ENCODE results near the gene VOPP1. TPM values are rescaled to one million over a fixed set of nuclear protein-coding genes. Genes with fewer than 3 reads are reported as not detected.
A peak's percentile ranks its signal among the peaks of the same experiment; 100 is the strongest.
"Not testable (repeated sequence)": the region's sequence is repeated elsewhere in the genome, so short reads cannot be mapped to it uniquely, and the experiment has no call there.

VOPP1 gene
- total RNA-seq, 2 donors from 2014 or later, result 58.0 to 70.9 TPM

DNA sequence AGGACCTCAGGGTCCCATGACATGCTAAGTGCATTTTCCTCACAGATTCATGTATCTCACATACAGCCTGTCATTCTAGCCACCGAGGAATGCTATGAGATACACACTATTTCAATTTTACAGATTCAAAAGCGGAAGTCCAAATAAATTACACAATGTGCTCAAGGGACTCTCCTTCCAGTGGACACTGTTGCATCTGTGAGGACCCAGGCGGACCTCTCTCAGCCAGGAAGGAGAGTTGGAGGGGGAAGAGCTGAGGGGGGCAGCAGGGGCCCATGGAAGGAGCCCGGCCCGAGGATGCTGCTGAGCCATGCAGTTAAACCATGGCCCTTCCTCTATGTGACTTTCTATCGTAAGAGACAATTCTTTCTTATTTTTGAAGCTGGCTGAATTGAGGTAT is 93.6 kb downstream of the VOPP1 start:
- no peak for ATAC-seq (replicated peaks)
- Mint-ChIP-seq H3K27ac (peak overlapping the region; percentile 10), H3K4me3 (no peak overlapping the region)

GRCh38 chr7:55477781-55478374 is 94.4 kb downstream of the VOPP1 start:
- peak overlapping the region; percentile 10 for H3K27ac Mint-ChIP-seq
- no peaks in the 10 kb centered on the region for H3K27me3 Mint-ChIP-seq
- no peaks in the 10 kb centered on the region for H3K9me3 Mint-ChIP-seq
- ATAC-seq (replicated peaks), result no peak
- peaks cover 25% of the 10 kb centered on the region for H3K36me3 Mint-ChIP-seq (ENCODE audit: low read depth)
- H3K4me3 Mint-ChIP-seq, result no peak overlapping the region
- peaks cover 59% of the 10 kb centered on the region for H3K4me1 Mint-ChIP-seq

More for the DNA sequence above, 93.6 kb downstream of the VOPP1 start:
- Mint-ChIP-seq H3K4me1 (peaks cover 58% of the 10 kb centered on the region), H3K27me3 (no peaks in the 10 kb centered on the region), H3K9me3 (no peaks in the 10 kb centered on the region), H3K36me3 (ENCODE audit: low read depth) (peaks cover 32% of the 10 kb centered on the region)

GRCh38 chr7:55476852-55477780 is 95.2 kb downstream of the VOPP1 start:
- Mint-ChIP-seq H3K9me3 (no peaks in the 10 kb centered on the region), H3K4me3 (peak overlapping the region; percentile 24), H3K4me1 (peaks cover 59% of the 10 kb centered on the region), H3K27me3 (no peaks in the 10 kb centered on the region), H3K36me3 (ENCODE audit: low read depth) (peaks cover 25% of the 10 kb centered on the region), H3K27ac (peak overlapping the region; percentile 80)
- no peak for ATAC-seq (replicated peaks)

DNA sequence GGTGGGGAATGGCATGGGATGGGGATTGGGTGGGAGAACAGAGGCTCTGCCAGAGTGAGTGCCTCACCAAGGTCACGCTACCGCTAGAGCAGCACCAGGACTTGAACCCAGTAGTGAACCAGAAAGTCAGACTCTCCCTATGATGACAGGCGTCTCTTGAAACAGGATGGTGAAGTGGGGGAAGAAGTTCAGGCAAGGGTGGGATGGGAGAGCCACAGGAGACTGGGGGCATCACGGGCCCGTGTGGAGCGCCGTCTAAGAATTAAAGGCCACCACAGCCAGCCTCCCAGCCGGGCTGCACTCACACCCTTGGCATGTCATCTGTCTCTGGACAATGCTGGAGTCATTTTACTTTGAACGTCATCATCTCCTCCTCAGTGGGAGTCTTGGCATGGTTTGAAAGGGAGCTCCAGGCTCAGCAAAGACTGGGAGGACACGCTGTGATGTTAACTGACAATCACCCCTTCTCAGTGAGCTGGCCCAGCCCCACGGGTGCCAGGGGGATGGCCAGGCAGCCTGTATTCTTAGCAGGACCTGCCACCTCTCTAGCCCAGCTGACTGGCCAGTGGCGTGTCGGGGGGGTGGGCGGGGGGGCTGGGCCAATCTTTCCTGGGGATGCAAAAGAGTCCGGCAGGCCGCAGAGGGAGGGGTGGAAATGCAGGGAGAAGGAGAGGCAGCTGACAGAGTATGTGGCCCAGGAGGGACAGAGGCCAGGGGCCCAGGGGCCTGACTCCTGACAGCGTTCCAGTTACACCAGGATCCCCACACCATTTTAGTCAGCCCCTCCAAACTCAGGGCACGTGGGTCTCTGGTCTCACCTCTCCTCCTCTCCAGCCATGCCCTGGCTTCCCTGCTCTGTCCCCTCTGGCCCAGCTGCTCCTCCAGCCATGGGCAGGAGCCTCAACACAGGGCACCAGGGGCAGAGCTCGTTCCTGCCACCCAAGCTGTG is 96.2 kb downstream of the VOPP1 start:
- H3K9me3 Mint-ChIP-seq, result no peaks in the 10 kb centered on the region
- peak; percentile 6 for ATAC-seq (replicated peaks)
- H3K27me3 Mint-ChIP-seq, result no peaks in the 10 kb centered on the region
- peaks cover 24% of the 10 kb centered on the region for H3K36me3 Mint-ChIP-seq (ENCODE audit: low read depth)
- H3K27ac Mint-ChIP-seq, result peak overlapping the region; percentile 80
- H3K4me3 Mint-ChIP-seq, result peak overlapping the region; percentile 44
- peaks cover 59% of the 10 kb centered on the region for H3K4me1 Mint-ChIP-seq

DNA sequence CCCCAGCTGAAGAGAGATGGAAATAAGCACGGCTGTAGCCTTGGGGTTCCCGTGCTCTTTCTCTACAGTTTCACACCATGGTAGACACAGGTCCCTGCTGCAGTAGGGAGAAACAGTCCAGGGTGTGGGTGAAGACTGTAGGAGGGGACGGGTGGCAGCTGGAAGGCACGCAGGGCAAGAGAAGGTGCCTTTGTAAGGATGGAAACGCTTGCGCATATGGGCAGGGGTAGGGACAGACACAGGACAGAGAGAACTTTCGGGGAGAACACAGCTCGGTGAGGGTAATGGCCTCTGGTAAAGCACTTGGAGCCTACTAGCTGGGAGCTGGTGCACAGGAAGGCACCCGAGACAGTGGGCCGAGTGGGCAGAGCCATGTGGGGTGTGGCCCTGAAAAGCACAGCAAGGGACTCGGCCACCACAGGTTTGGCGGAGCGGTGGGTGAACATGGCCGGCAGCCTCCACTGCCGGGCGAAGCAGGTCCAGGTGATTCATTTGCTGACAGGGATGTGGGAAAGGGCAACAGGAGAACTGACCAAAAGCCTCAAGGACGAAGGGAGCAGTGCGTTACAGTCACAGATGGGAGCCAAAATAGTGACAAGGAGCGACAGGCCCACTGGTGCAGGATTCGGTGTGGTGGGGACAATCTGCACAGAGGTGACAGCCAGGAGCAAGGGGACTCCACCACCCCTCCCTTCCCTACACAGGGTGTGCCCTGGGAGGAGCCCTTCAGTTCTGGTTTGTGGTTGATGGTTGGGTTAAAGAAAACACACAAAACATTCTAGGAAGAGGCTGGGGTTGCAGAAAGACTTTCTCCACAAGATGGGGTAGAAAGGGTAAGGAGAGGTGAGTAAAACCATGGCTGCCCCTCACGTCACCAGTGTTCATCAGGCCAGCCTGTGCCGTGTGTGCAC is 97.1 kb downstream of the VOPP1 start:
- H3K4me3 Mint-ChIP-seq, result peak overlapping the region; percentile 44
- peaks cover 55% of the 10 kb centered on the region for H3K4me1 Mint-ChIP-seq
- peak; percentile 58 for ATAC-seq (replicated peaks)
- no peaks in the 10 kb centered on the region for H3K9me3 Mint-ChIP-seq
- peak overlapping the region; percentile 70 for H3K27ac Mint-ChIP-seq
- no peaks in the 10 kb centered on the region for H3K27me3 Mint-ChIP-seq
- H3K36me3 Mint-ChIP-seq (ENCODE audit: low read depth), result peaks cover 21% of the 10 kb centered on the region

- peak overlapping the region; percentile 44 for H3K4me3 Mint-ChIP-seq
- H3K27me3 Mint-ChIP-seq, result no peaks in the 10 kb centered on the region
- peaks cover 22% of the 10 kb centered on the region for H3K36me3 Mint-ChIP-seq (ENCODE audit: low read depth)
- H3K27ac Mint-ChIP-seq, result peak overlapping the region; percentile 70
- H3K9me3 Mint-ChIP-seq, result no peaks in the 10 kb centered on the region
- peaks cover 56% of the 10 kb centered on the region for H3K4me1 Mint-ChIP-seq
- ATAC-seq (replicated peaks), result no peak
Observed at GRCh38 chr7:55473932-55474331, 98.4 kb downstream of the VOPP1 start.

DNA sequence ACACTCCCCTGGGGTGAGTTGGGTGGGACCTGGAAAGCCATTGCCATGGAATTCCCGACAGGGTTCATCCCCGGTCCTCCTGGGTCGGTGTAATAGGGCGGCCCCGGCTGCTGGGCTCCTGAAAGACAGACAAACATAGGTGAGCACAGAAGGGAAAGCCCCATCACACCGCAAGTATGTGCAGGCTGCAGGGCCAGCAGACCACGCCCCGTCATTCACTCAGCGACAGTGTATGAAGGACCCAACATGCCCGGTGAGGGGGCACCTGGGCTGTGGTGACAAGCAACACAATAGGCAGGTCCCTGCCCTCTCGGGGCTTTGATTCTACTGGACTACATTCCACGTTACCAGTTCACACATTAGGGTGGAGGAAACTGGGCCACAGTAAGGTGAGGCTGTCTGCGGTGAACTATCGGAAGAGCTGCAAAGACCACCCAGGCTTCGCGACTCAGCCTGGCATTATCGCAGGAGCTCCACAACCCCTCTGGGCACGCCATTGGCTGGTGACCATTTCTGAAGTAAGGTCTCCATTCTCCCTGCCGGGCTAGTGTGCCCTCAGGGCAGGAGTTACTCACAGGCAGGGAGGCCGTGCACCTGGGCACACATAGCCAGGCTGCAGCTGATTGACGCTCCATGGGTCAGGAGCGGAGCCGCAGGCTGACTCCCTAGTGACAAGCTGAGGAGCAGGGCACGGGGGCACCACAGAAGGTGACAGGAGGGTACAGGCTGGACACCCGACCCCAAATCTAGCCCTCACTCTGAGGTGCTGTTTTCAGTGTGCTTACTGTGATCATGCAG is 99.2 kb downstream of the VOPP1 start:
- Mint-ChIP-seq H3K4me3 (peak overlapping the region; percentile 44), H3K27me3 (no peaks in the 10 kb centered on the region), H3K4me1 (peaks cover 49% of the 10 kb centered on the region)

DNA sequence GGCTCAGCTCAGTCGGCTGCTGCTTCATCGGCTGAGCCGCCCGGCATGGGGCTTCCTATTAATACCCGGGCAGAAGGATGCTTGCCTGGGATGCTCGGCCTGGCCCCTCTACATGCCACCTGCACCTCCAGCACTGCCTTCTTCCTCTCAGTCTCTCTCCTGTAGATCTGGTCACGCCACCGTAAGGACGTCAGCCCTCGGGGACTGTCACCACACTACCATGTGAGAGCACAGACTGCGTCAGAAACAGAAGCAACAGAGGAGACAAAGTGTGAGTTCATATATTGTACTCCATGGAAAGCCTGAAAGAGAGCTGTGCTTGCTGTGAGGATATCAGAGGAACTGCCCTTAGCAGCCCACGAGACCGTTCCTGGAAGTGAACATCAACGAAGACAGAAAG is 99.9 kb downstream of the VOPP1 start:
- not testable (repeated sequence) for H3K4me3 Mint-ChIP-seq; H3K9me3 Mint-ChIP-seq; ATAC-seq (replicated peaks); H3K27me3 Mint-ChIP-seq; H3K27ac Mint-ChIP-seq
- Mint-ChIP-seq H3K36me3 (ENCODE audit: low read depth) (peaks cover 16% of the 10 kb centered on the region), H3K4me1 (peaks cover 46% of the 10 kb centered on the region)

More for the DNA sequence above, 99.2 kb downstream of the VOPP1 start:
- ATAC-seq (replicated peaks), result peak; percentile 61
- H3K36me3 Mint-ChIP-seq (ENCODE audit: low read depth), result peaks cover 22% of the 10 kb centered on the region
- no peaks in the 10 kb centered on the region for H3K9me3 Mint-ChIP-seq
- H3K27ac Mint-ChIP-seq, result peak overlapping the region; percentile 70

- Mint-ChIP-seq H3K36me3 (ENCODE audit: low read depth) (peaks cover 12% of the 10 kb centered on the region), H3K4me1 (peaks cover 41% of the 10 kb centered on the region)
- not testable (repeated sequence) for ATAC-seq (replicated peaks); H3K9me3 Mint-ChIP-seq; H3K27me3 Mint-ChIP-seq; H3K27ac Mint-ChIP-seq; H3K4me3 Mint-ChIP-seq
Observed at GRCh38 chr7:55471594-55471993, 100.7 kb downstream of the VOPP1 start.

- no peaks in the 10 kb centered on the region for H3K9me3 Mint-ChIP-seq
- no peaks in the 10 kb centered on the region for H3K27me3 Mint-ChIP-seq
- H3K36me3 Mint-ChIP-seq (ENCODE audit: low read depth), result peaks cover 14% of the 10 kb centered on the region
- H3K27ac Mint-ChIP-seq, result peak overlapping the region; percentile 72
- H3K4me3 Mint-ChIP-seq, result peak overlapping the region; percentile 46
- H3K4me1 Mint-ChIP-seq, result peaks cover 31% of the 10 kb centered on the region
- ATAC-seq (replicated peaks), result no peak
Observed at GRCh38 chr7:55470261-55470660, 102.0 kb downstream of the VOPP1 start.

DNA sequence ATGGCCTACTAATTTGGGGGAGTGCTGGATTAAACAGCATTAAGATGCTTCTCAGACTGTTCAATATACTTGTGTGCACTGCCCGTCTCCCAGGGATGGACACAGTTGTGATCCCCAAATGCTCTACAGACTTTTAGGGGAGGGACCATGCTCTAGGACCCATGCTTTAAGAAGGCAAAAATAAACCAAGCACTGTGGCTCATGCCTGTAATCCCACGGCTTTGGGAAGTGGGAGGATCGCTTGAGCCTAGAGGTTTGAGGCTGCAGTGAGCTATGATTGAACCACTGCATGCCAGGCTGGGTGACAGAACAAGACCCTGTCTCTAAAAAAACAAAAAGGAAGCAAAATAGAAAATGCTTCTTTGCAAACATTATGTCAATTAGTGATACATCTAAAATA is 102.6 kb downstream of the VOPP1 start:
- Mint-ChIP-seq H3K4me3 (peak overlapping the region; percentile 46), H3K4me1 (peaks cover 31% of the 10 kb centered on the region)
- ATAC-seq (replicated peaks), result peak; percentile 2

DNA sequence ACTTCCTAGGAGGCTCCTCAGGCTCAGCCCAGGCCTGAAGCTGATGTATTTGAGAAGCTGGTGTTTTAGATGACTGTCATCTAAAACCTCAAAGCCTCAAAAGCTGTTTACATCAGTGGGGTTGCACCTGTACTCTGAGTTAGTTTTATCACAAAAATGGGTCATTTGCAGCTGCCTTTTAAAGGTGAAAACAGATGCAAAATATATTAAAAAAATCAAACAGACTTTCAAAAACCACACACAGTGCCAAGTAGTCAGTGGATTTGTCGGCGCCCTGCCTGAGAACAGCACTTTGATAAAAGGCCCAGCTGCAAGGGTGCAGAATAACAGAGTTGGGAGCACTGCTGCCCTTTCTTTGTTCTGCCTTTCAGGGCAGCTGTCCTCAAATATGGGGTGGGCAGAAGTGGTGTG is 103.0 kb downstream of the VOPP1 start:
- Mint-ChIP-seq H3K4me1 (peaks cover 30% of the 10 kb centered on the region), H3K27ac (peak overlapping the region; percentile 61), H3K4me3 (peak overlapping the region; percentile 46), H3K27me3 (no peaks in the 10 kb centered on the region), H3K9me3 (no peaks in the 10 kb centered on the region), H3K36me3 (ENCODE audit: low read depth) (peaks cover 24% of the 10 kb centered on the region)
- peak; percentile 87 for ATAC-seq (replicated peaks)

More for the DNA sequence above, 102.6 kb downstream of the VOPP1 start:
- H3K9me3 Mint-ChIP-seq, result no peaks in the 10 kb centered on the region
- H3K36me3 Mint-ChIP-seq (ENCODE audit: low read depth), result peaks cover 20% of the 10 kb centered on the region
- H3K27ac Mint-ChIP-seq, result peak overlapping the region; percentile 61
- no peaks in the 10 kb centered on the region for H3K27me3 Mint-ChIP-seq

GRCh38 chr7:55468495-55468894 is 103.8 kb downstream of the VOPP1 start:
- no peak for ATAC-seq (replicated peaks)
- Mint-ChIP-seq H3K27me3 (no peaks in the 10 kb centered on the region), H3K4me1 (peaks cover 23% of the 10 kb centered on the region), H3K36me3 (ENCODE audit: low read depth) (peaks cover 31% of the 10 kb centered on the region), H3K9me3 (no peaks in the 10 kb centered on the region), H3K27ac (peak overlapping the region; percentile 61), H3K4me3 (peak overlapping the region; percentile 46)

Measured in activated T-helper 17 cell treated with anti-CD3 and anti-CD28 coated beads, Interleukin-2, amount 50 U/mL, for 72 hours (primary cell).